HG03108 (cell line): ENCODE data around the gene PIK3CB.
A peak's percentile ranks its signal among the peaks of the same experiment; 100 is the strongest.
"Not testable (repeated sequence)": the region's sequence is repeated elsewhere in the genome, so short reads cannot be mapped to it uniquely, and the experiment has no call there.

Experiments
- ATAC-seq: cut with Tn5 transposase; IDR thresholded peaks from one replicate; pipeline ENCODE4 v1.9.1; 2021; ENCODE audit warnings: moderate library complexity; ENCODE audit not compliant: unreplicated experiment

Gene PIK3CB

DNA sequence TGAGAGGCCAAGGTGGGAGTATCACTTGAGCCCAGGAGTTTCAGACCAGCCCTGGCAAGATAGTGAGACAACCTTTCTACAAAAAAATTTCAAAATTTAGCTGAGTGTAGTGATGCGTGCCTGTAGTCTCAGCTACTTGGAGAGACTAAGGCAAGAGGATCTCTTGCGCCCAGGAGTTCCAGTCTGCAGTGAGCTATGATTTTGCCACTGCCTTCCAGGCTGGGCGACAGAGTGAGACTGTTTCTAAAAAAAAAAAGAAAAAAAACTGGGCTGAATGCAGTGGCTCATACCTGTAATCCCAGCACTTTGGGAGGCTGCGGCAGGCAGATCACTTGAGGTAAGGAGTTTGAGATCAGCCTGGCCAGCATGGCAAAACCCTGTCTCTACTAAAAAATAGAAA, 14.0 kb upstream of the PIK3CB start:
- no peak for ATAC-seq

DNA sequence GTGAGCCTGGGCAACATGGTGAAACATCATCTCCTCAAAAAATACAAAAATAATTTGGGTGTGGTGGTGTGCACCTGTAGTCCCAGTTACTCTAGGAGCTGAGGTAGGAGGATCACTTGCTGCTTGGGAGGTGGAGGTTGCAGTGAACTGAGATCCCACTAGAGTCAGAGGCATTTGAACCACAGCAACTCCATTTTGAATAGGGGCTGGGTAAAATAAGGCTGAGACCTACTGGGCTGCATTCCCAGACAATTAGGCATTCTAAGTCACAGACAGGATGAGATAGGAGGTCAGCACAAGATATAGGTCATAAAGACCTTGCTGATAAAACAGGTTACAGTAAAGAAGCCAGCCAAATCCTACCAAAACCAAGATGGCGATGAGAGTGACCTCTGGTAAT, 12.1 kb upstream of the PIK3CB start:
- ATAC-seq: not testable (repeated sequence)

DNA sequence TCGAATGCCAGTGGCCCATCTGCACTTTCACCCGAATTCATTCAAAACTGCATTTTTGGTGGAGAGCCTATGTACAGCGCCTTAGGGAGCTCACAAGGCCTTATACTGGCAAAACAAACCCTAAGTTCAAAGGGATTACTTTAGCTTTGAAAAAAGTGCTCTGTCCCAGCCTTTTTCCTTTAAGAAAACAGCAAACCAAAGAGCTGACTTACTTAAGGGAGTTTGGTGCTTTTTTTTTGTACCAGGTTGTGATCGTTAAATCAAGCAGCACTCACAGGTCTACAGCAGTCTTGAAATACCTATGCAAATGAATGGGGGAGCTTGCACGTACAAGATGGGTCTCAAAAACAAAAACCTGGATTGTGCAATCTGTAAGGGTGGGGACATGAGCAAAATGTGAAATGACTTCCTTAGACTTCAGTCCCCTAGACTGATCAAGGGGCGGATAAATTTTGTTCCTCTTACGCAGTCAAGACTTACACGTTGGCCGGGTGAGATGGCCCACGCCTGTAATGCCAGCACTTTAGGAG, 11.6 kb upstream of the PIK3CB start:
- ATAC-seq: no peak

DNA sequence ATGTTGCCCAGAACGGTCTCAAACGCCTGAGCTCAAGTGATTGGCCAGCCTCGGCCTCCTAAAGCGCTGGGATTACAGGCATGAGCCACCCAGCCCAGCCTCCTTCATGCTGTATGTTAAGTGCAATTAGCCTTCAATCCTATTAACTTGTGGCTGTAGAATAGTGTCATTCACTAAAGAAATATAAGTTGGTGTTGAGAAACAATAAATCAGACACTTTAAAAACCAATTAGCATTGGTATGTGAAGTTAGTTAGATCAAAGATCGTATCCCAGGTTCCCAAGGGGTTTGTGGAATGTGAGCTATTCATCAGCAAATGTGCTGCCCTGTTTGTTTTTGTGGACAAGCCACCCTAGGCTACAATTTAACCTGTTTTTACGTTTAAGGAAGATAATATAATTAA, 11.0 kb upstream of the PIK3CB start:
- no peak for ATAC-seq

DNA sequence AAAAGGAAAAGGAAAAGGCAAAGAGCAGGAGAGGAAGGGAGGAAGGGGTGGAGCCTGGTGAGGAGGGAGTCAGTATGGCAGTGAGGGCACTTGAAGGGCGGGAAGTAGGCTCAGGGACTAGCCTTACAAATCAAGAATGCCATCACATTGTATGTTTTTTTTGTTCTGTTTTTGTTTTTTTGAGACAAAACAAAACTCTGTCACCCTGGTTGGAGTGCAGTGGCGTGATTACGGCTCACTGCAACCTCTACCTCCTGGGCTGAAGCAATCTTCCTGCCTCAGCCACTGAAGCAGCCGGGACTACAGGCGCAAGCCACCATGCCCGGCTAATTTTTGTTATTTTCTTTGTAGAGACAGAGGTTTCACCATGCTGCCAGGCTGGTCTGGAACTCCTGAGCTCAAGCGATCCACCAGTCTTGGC, 10.5 kb upstream of the PIK3CB start:
- no peak for ATAC-seq

DNA sequence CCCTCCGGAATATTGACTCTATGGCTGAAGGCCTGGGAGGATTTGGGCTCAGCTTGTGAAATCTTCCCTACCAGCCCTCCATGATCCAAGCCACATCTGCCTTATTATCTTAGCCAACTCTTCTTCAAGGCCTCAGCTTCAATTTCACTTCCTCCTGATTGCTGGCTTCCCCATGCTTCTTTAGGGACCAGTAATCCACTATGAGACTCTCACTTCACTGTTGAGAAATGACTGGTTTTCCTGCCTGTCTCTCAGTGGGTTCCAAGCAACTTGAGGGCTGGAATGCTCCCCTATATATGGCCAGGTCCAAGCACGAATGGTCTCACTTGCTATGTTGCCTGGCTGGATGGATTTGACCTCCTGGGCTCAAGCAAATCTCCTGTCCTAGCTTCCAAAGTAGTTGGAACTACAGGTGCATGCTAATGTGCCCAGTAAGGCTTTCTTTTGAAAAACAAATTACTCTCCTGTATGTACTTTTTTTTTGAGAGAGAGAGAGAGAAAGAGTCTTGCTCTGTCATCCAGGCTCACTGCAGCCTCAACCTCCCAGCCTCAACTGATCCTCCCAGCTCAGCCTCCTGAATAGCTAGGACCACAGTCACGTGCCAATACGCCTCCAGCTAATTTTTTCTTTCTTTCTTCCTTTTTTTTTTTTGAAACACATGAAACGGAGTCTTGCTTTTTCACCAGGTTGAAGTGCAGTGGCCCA, 7.9 kb upstream of the PIK3CB start:
- peak; percentile 70 for ATAC-seq

DNA sequence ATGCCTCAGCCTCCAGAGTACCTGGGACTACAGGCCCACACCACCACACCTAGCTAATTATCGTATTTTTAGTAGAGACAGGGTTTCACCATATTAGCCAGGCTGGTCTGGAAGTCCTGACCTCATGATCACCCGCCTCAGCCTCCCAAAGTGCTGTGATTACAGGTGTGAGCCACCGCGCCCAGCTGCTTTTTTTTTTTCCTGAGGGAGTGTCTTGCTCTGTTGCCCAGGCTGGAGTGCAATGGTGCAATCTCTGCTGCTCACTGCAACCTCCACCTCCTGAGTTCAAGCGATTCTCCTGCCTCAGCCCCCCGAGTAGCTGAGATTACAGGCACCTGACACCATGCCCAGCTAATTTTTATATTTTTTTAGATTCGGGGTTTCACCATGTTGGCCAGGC, 3.7 kb upstream of the PIK3CB start:
- ATAC-seq: not testable (repeated sequence)

DNA sequence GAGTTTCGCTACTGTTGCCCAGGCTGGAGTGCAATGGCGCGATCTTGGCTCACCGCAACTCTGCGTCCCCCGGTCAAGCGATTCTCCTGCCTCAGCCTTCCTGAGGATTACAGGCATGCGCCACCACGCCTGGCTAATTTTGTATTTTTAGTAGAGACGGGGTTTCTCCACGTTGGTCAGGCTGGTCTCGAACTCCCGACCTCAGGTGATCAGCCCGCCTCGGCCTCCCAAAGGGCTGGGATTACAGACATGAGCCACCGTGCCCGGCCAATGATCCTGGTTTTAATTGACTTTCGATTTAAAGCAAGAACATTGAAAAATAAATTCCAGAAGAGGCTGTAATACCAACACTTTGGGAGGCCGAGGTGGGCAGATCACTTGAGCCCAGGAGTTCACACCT, 1.1 kb upstream of the PIK3CB start:
- not testable (repeated sequence) for ATAC-seq

DNA sequence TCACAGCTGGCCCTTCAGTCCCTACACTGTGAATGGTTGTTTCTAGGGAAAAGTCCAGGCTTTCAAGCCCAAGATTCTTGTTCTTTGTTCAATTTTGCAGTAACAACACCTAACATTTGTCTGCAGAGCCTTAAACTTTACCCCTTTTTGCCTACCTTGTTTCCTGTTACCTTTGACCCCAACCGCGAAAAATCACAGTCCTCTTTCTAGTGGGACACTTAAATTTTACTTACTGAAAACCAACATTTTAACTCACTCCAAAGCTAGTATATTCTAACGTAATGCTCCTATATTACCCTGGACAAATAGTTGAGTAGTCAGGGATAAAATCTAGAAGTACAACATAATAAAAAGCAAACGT, 649 bp upstream of the PIK3CB start:
- ATAC-seq: no peak

DNA sequence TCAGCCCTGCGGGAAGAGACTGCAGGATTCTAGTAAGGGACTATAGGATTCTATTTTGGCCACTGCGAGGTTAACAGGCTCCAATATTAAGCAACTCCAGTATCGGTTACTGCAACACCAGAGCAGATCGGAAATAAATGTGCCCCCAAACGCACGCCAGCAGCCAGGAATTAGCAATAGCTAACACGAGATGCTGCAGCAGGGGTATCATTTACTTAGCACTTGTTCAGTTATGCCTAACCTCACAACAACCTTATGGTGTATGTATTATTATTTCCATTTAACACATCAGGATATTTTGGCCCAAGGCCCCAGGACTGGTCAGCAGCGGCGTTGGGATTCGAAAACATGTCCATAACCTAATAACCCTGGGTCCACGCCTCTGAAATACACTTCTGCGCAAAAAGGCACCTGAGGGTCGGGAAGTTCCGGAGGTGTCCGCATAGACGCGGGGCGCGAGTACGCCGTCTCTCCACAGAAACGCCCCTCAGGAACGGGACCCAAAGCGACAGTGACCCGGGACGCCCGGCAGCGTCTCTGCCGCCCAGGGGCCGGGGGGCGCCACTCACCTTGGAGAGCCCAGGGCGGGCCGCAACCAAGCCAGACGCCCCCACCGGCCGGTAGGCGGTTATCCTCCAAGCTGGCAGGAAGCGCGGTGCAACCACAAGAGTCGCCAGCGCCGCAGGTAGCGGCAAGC, 681 bp downstream of the PIK3CB start:
- ATAC-seq: peak; percentile 47

DNA sequence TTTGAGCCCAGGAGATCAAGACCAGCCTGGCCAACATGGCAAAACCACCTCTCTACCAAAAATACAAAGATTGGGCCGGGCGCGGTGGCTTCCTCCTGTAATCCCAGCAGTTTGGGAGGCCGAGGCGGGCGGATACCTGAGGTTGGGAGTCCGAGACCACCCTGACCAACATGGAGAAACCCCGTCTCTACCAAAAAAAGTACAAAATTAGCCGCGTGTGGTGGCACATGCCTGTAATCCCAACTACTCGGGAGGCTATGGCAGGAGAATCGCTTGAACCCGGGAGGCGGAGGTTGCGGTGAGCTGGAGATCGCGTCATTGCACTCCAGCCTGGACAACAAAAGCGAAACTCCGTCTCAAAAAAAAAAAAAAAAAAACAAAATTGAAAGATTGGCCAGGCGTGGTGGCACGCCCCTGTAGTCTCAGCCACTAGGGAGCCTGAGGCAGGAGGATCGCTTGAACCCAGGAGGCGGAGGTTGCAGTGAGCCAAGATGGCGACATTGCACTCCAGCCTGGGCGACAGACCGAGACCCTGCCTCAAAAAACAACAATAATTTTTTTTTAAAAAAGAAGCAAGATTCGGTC, 2.2 kb downstream of the PIK3CB start:
- not testable (repeated sequence) for ATAC-seq

DNA sequence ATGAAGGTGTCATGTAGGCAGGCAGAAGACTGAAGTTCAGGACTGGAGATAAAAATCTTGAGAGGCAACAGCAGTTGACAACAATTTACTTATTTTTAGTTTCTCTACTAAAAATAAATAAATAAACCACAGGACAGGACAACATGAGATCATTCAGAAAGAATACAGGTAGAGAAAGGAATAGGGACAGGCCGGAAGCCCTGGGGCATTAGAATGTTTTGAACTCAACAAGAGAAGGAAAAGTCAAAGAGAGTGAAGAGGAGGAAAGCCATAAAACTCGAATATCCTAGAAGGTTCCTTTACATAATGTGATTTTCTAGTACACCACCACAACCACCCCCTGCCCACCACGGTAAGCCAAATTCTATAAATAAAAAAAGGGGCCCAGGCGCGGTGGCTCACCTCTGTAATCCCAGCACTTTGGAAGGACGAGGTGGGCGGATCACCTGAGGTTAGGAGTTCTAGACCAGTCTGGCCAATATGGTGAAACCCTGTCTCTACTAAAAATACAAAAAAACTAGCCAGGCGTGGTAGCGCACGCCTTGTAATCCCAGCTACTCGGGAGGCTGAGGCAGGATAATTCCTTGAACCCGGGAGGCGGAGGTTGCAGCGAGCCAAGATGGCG, 4.7 kb downstream of the PIK3CB start:
- no peak for ATAC-seq

DNA sequence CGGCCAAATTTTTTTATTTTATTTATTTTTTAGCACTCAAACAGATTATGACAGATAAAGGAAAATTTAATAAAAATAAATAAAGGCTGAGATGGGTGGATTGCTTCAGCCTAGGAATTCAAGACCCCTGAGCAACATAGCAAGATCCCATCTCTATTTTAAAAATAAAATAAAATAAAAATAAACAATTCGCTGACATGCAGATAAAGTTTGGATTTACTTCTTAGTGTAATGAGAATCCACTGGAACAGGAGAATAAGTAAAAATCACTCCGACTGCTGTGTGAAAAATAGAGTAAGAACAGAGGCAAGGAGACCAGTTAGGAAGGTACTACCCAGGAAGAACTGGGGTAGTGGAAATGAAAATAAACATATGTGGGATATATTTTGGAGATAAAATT, 5.6 kb downstream of the PIK3CB start:
- ATAC-seq: no peak

DNA sequence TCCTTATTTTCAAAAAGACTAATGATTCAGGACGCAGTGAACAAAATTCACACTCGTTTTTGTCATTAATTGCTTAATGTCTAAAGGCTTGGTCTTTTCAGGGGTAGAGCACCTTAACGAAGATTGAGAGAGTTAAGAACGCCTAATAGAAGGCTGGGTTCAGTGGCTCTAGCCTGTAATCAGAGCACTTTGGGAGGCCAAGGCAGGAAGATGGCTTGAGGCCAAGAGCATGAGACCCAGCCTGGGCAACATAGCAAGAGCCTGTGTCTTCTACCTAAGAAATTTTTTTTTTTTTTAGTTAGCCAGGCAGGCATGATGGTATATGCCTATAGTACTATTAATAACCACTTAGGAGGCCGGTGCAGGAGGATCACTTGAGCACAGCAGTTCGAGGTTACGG, 7.5 kb downstream of the PIK3CB start:
- no peak for ATAC-seq

DNA sequence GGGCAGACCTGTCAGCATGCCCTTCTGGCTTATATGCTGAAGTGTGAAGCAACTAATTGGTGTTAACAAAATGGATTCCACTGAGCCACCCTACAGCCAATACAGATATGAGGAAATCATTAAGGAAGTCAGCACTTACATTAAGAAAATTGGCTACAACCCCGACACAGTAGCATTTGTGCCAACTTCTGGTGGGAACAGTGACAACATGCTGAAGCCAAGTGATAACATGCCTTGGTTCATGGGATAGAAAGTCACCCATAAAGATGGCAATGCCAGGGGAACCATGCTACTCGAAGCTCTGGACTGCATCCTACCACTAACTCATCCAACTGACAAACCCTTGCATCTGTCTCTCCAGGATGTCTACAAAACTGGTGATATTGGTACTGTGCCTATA, 9.4 kb downstream of the PIK3CB start:
- ATAC-seq: no peak

DNA sequence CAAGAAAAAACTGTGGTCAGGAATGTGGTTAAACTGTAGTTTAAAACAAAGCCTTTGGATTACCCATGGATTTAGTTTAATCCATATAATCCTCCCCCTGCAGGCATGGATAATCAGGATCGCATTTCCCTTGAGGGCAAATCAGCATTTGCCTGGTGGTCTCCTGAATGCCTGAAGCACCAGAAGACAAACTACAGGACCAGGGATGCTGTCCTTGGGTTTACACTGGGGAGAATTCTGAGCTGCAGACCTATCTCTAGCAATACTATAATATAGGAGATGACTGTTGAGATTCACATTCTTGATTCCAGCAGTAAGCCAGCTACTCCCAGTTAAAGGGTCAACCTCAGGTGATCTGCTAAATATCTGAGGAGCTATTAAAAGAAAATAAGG, 10.6 kb downstream of the PIK3CB start:
- no peak for ATAC-seq

DNA sequence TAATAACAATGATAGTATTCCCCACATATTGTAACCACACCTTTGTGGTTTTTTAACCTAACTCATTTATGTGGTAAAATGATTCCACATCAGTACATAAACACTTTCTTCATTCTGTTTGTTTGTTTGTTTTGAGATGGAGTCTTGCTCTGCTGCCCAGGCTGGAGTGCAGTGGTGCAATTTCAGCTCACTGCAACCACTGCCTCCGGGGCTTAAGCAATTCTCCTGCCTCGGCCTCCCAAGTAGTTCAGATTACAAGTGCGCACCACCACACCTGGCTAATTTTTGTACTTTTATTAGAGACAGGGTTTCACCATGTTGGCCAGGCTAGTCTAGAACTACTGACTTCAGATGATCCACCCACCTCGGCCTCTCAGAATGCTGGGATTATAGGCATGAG, 14.3 kb downstream of the PIK3CB start:
- ATAC-seq: not testable (repeated sequence)

DNA sequence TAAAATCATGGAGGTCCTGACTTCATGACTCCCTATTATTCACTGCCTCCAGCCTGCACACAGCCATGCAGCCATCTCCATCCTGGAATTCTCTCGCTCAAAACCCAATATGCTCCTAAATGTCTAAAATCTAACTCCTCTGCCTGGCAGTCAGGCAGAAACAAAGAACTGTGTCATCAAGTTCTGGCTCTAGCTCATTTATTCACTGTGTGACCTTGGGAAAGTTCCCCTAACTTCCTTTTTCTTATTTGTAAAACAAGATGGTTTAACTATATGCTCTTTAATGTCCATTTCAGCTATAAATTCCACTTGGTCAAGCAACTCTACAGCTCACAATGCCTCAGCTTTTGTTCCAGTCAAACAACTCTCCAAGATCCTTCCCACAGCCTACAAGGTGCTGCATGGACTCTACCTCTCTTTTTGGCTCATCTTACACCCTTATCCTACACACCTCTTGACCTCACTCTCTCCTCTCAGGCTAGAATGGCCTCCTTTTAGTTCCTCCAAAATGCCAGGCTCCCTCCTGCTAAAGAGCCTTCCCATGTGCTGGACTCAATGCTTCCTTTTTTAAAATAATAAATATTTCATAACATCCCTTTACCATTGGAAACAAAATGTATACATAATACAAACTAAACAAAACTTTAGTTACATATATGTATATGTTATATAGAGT, 16.4 kb downstream of the PIK3CB start:
- ATAC-seq: no peak

DNA sequence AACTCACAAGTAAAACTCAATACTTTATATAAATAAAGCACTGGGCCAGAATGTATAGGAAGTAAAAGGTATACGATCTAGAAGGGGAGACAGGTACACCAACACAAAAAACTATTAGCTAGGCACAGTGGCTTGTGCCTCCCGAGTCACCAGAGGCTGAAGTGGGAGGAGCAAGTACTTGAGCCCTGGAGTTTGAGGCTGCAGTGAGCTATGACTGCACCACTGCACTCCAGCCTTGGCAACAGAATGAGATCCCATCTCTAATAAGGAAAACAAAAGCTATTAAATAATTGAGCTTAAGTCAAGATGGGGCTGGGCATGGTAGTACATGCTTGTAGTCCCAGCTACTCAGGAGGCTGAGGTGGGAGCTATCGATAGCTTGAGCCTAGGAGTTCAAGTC, 17.0 kb downstream of the PIK3CB start:
- no peak for ATAC-seq

DNA sequence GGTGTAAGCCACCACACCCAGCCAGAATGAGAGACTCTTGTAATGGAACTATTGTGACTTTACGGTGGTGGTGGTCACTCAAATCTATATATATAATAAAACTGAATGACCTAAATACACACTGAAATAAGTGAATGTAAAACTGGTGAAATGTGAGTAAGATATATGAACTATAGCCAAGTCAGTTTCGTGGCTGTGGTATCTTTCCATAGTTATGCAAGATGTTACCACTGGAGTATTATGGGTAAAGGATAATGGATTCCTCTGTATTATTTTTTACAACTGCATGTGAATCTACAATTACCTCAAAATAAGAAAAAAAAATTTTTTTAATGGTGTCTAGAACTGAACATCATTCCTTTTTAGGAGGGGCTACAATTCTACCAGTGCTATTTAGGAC, 21.9 kb downstream of the PIK3CB start:
- no peak for ATAC-seq
